Mesenchymal stem cell (in vitro differentiated cells and primary cell): ENCODE results near the gene EYA4.

ENCODE experiments used
- DNase-seq: peaks from one replicate; pipeline ENCODE4 v3.0.0-alpha.2; 2013
- H2AFZ ChIP-seq: one replicate; pipeline ENCODE4 v1.6.1; 2013; ENCODE audit warnings: low read depth, mild to moderate bottlenecking, control low read depth, inconsistent platforms, low read length, moderate library complexity
- H2AK5ac ChIP-seq: 2 replicates; pipeline ENCODE4 v1.6.1; 2013; ENCODE audit warnings: low read length, moderate library complexity, mild to moderate bottlenecking, inconsistent platforms; ENCODE audit not compliant: severe bottlenecking
- H2BK120ac ChIP-seq: one replicate; pipeline ENCODE4 v1.6.1; 2013; ENCODE audit warnings: low read depth, mild to moderate bottlenecking, inconsistent platforms, low read length, moderate library complexity
- H2BK12ac ChIP-seq, 2 experiments: one replicate each; pipeline ENCODE4 v1.6.1; 2013; ENCODE audit warnings: inconsistent platforms in 2 of 2, low read length in 2 of 2, mild to moderate bottlenecking in 2 of 2, moderate library complexity in 2 of 2, control low read depth in 1 of 2
- H2BK15ac ChIP-seq: one replicate; pipeline ENCODE4 v1.6.1; 2013; ENCODE audit warnings: mild to moderate bottlenecking, low read depth, inconsistent platforms; ENCODE audit not compliant: poor library complexity, severe bottlenecking
- H2BK5ac ChIP-seq: 2 replicates; pipeline ENCODE4 v1.6.1; 2013; ENCODE audit warnings: low read depth, mild to moderate bottlenecking, low read length, control low read depth, inconsistent platforms; ENCODE audit not compliant: poor library complexity, severe bottlenecking
- H3K14ac ChIP-seq, 2 experiments: one replicate each; pipeline ENCODE4 v1.6.1; 2013; ENCODE audit warnings: inconsistent platforms in 2 of 2, low read length in 2 of 2, control low read depth in 1 of 2, mild to moderate bottlenecking in 1 of 2, moderate library complexity in 1 of 2
- H3K18ac ChIP-seq, 2 experiments: one replicate each; pipeline ENCODE4 v1.6.1; 2013; ENCODE audit warnings: inconsistent platforms in 2 of 2, low read length in 2 of 2, control low read depth in 1 of 2, low read depth in 1 of 2, mild to moderate bottlenecking in 1 of 2
- H3K23ac ChIP-seq, 2 experiments: one replicate each; pipeline ENCODE4 v1.6.1; 2013; ENCODE audit warnings: inconsistent platforms in 2 of 2, low read length in 2 of 2, mild to moderate bottlenecking in 2 of 2, moderate library complexity in 2 of 2, control low read depth in 1 of 2
- H3K27ac ChIP-seq: 2 replicates; pipeline ENCODE4 v1.5.1; 2013; ENCODE audit warnings: mild to moderate bottlenecking, moderate library complexity, low read length, control low read depth, inconsistent platforms; ENCODE audit not compliant: poor library complexity, severe bottlenecking
- H3K27me3 ChIP-seq, 2 experiments: 2 replicates each; pipeline versions ENCODE4 v1.6.1 to v1.7.0; 2013; ENCODE audit warnings: low read length in 2 of 2, mild to moderate bottlenecking in 2 of 2, moderate library complexity in 2 of 2, control low read depth in 1 of 2, inconsistent platforms in 1 of 2; ENCODE audit not compliant: control insufficient read depth in 1 of 2, insufficient read depth in 1 of 2
- H3K36me3 ChIP-seq, 2 experiments: 2 replicates each; pipeline versions ENCODE4 v1.6.1 to v1.7.0; 2013; ENCODE audit warnings: low read length in 2 of 2, control low read depth in 1 of 2, inconsistent platforms in 1 of 2, low read depth in 1 of 2, mild to moderate bottlenecking in 1 of 2; ENCODE audit not compliant: insufficient read depth in 2 of 2, control insufficient read depth in 1 of 2
- H3K4ac ChIP-seq, 2 experiments: one replicate each; pipeline ENCODE4 v1.6.1; 2013; ENCODE audit warnings: inconsistent platforms in 2 of 2, low read length in 2 of 2, mild to moderate bottlenecking in 2 of 2, moderate library complexity in 2 of 2, control low read depth in 1 of 2, low read depth in 1 of 2
- H3K4me1 ChIP-seq: 2 replicates; pipeline ENCODE4 v1.6.1; 2013; ENCODE audit warnings: low read depth, low read length, control low read depth; ENCODE audit not compliant: control insufficient read depth, insufficient read depth
- H3K4me2 ChIP-seq: 2 replicates; pipeline ENCODE4 v1.6.1; 2013; ENCODE audit warnings: low read length, mild to moderate bottlenecking, inconsistent platforms; ENCODE audit not compliant: poor library complexity, severe bottlenecking
- H3K4me3 ChIP-seq, 2 experiments: 2 replicates each; pipeline versions ENCODE4 v1.5.1 to v1.7.0; 2013; ENCODE audit warnings: low read length in 2 of 2, mild to moderate bottlenecking in 2 of 2, control low read depth in 1 of 2, low read depth in 1 of 2; ENCODE audit not compliant: insufficient read depth in 1 of 2
- H3K79me1 ChIP-seq: replicated peaks from 2 replicates; pipeline ENCODE4 v1.6.1; 2013; ENCODE audit warnings: mild to moderate bottlenecking, control low read depth, low read length, inconsistent platforms; ENCODE audit not compliant: poor library complexity, severe bottlenecking
- H3K9ac ChIP-seq: 2 replicates; pipeline ENCODE4 v1.7.0; 2013; ENCODE audit warnings: mild to moderate bottlenecking, low read length, moderate library complexity
- H3K9me3 ChIP-seq: 2 replicates; pipeline ENCODE4 v1.7.0; 2013; ENCODE audit warnings: mild to moderate bottlenecking, low read length; ENCODE audit not compliant: control insufficient read depth
- H4K8ac ChIP-seq: one replicate; pipeline ENCODE4 v1.6.1; 2013; ENCODE audit warnings: inconsistent platforms, mild to moderate bottlenecking, low read length, moderate library complexity
- H4K91ac ChIP-seq: one replicate; pipeline ENCODE4 v1.6.1; 2013; ENCODE audit warnings: mild to moderate bottlenecking, low read length, inconsistent platforms
- WGBS: methylation state at CpG from one replicate; pipeline ENCODE4 v1.1.7; 2013; ENCODE audit warnings: mixed read lengths; 5-methylcytosine and 5-hydroxymethylcytosine counted together

The EYA4 gene

DNA sequence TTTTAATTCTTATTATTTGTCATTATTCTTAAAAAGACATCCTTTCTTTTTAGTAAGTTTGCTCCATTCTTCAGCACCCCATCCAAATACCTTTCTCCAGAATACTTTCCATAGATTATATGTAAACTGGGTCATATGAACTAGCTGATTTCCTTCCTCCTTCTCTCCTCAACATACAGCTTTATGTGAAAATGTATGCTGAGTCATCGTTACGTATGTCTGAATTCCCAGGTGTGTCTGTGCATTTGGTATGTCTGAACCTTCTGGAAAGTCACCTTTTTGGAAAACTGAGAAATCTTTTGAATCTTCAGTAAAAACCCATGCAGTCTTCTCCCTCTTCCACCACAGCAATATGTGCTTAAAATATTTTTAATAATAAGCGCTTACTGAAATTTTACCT is 264.5 kb downstream of the EYA4 start:
- no peaks in the 10 kb centered on the region for H3K36me3 ChIP-seq
- no peak overlapping the region for H3K4me2 ChIP-seq
- H3K79me1 ChIP-seq, result no peaks in the 10 kb centered on the region
- H3K27ac ChIP-seq, result no peak overlapping the region
- no peak overlapping the region for H2AFZ ChIP-seq
- H3K27me3 ChIP-seq, result peaks cover 0 to 3% of the 10 kb centered on the region in 2 experiments
- no peak overlapping the region for H3K4me3 ChIP-seq
- no peak overlapping the region for H2AK5ac ChIP-seq
- DNase-seq, result no peak
- no peak overlapping the region for H3K14ac ChIP-seq
- H2BK5ac ChIP-seq, result no peak overlapping the region
- H3K4me1 ChIP-seq, result peaks cover 5% of the 10 kb centered on the region
- H2BK15ac ChIP-seq, result no peak overlapping the region
- H3K4ac ChIP-seq, result no peak overlapping the region
- H4K8ac ChIP-seq, result no peak overlapping the region
- H3K23ac ChIP-seq, result no peak overlapping the region
- no peak overlapping the region for H2BK120ac ChIP-seq
- no peak overlapping the region for H2BK12ac ChIP-seq
- 96% methylated on average over 3 of the region's 3 CpGs for WGBS
- H4K91ac ChIP-seq, result no peak overlapping the region
- no peaks in the 10 kb centered on the region for H3K9me3 ChIP-seq
- no peak overlapping the region for H3K9ac ChIP-seq
- H3K18ac ChIP-seq, result no peak overlapping the region

DNA sequence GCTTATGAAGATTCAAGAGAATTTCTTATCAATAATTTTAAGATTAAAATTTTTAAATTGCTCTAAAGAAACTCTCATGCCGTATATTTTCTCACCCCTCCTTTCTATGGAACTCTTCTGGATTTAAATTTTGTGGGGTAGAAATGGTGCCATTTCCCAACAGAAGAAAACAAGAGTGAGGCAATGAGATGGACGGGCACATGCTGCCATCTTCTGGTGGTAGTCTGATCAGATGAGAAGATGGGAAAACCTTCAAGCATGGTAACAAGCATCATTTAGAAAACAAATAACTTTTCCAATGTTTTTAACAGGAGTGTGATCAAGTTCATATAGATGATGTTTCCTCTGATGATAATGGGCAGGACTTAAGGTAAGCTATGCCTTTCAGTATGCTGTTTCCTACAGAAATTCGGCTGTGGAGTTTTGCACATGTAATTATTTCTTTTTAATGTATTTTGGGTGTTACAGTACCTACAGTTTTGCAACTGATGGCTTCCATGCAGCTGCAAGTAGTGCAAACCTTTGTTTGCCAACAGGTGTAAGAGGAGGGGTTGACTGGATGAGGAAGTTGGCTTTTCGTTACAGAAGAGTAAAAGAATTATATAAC is 271.4 kb downstream of the EYA4 start:
- Histone ChIP-seq H2BK15ac (no peak overlapping the region), H3K4me3 (no peak overlapping the region), H3K27me3 (no peaks in the 10 kb centered on the region), H4K8ac (no peak overlapping the region), H4K91ac (no peak overlapping the region), H2BK120ac (no peak overlapping the region), H3K23ac (no peak overlapping the region), H3K4ac (no peak overlapping the region), H3K4me1 (no peaks in the 10 kb centered on the region), H3K14ac (no peak overlapping the region), H2BK12ac (no peak overlapping the region), H2BK5ac (no peak overlapping the region), H3K27ac (no peak overlapping the region), H3K9me3 (no peaks in the 10 kb centered on the region), H2AFZ (no peak overlapping the region), H3K79me1 (no peaks in the 10 kb centered on the region), H2AK5ac (no peak overlapping the region), H3K4me2 (no peak overlapping the region), H3K36me3 (no peaks in the 10 kb centered on the region), H3K9ac (no peak overlapping the region), H3K18ac (no peak overlapping the region)
- 25% methylated on average over 2 of the region's 4 CpGs for WGBS
- DNase-seq, result peak; percentile 65

DNA sequence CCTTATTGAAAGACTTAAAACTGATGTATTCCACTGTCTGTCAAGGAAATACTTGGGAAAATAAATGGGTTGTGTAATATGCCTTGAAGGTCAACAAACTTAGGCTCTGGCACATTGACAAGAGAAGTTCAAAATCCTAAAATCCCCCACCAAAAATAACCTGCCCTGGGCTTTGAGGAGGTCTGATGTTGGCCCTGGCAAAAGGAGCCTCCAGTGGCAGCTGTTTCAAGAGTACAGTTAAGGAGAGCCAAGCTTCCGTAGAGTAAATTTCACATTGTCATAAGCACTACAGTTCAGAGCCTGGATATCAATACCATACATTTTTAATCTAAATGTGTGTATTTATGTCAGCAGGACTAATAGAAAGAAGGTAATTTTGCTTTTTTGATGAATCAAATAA is 282.7 kb downstream of the EYA4 start:
- H3K4me3 ChIP-seq, result no peak overlapping the region
- H2AFZ ChIP-seq, result no peak overlapping the region
- no CpG with 5 or more reads among the region's 1 CpG for WGBS
- no peak overlapping the region for H2AK5ac ChIP-seq
- no peak overlapping the region for H3K9ac ChIP-seq
- no peak overlapping the region for H4K91ac ChIP-seq
- no peak overlapping the region for H3K14ac ChIP-seq
- H3K18ac ChIP-seq, result no peak overlapping the region
- no peak overlapping the region for H3K23ac ChIP-seq
- no peaks in the 10 kb centered on the region for H3K9me3 ChIP-seq
- H3K27ac ChIP-seq, result no peak overlapping the region
- no peak overlapping the region for H2BK5ac ChIP-seq
- no peak overlapping the region for H3K4me2 ChIP-seq
- no peak overlapping the region for H3K4ac ChIP-seq
- no peaks in the 10 kb centered on the region for H3K79me1 ChIP-seq
- no peaks in the 10 kb centered on the region for H3K4me1 ChIP-seq
- no peaks in the 10 kb centered on the region for H3K36me3 ChIP-seq
- H4K8ac ChIP-seq, result no peak overlapping the region
- H3K27me3 ChIP-seq, result no peaks in the 10 kb centered on the region
- DNase-seq, result no peak
- H2BK12ac ChIP-seq, result no peak overlapping the region
- H2BK15ac ChIP-seq, result no peak overlapping the region
- no peak overlapping the region for H2BK120ac ChIP-seq

DNA sequence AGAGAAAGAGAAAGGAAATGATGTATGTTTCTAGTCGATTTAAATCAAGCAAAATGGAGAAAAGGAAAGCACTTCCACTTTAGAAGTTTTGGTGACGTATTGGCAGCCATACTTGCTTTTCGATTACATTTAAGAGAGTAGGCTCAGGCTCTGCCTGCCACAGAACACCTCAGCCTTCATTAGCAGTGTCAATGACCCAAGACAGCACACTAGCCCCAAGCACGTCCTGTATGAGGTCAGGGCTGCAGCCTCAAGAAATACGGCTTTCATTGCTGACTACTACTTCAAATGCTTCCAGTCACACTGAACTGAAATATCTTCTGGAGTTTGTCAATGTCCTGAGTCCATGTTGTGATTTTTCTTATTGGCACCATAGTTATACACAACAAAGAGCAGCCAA is 285.3 kb downstream of the EYA4 start:
- Histone ChIP-seq H3K4ac (no peak overlapping the region), H3K4me2 (no peak overlapping the region), H3K79me1 (no peaks in the 10 kb centered on the region), H3K27ac (no peak overlapping the region), H4K91ac (no peak overlapping the region), H3K9me3 (no peaks in the 10 kb centered on the region), H4K8ac (no peak overlapping the region), H3K14ac (no peak overlapping the region), H2AK5ac (no peak overlapping the region), H3K18ac (no peak overlapping the region), H3K9ac (no peak overlapping the region), H2BK5ac (no peak overlapping the region), H3K23ac (no peak overlapping the region), H2AFZ (no peak overlapping the region), H2BK12ac (no peak overlapping the region), H3K36me3 (no peaks in the 10 kb centered on the region), H2BK120ac (no peak overlapping the region), H3K27me3 (no peaks in the 10 kb centered on the region), H3K4me1 (no peaks in the 10 kb centered on the region), H3K4me3 (no peak overlapping the region), H2BK15ac (no peak overlapping the region)
- WGBS, result 60% methylated on average over 5 of the region's 5 CpGs
- no peak for DNase-seq
